ENCODE results near the gene CDK9. TPM values are rescaled to one million over a fixed set of nuclear protein-coding genes. Genes with fewer than 3 reads are reported as not detected.

The CDK9 gene
- total and polyA plus RNA-seq, 2 experiments from 2014 or later = 139 to 162 TPM

- Histone ChIP-seq H3K4me3 (no peak overlapping the region), H3K36me3 (no peaks in the 10 kb centered on the region), H3K4me1 (ENCODE audit: low read depth) (peaks cover 5% of the 10 kb centered on the region), H3K9me3 (ENCODE audit: low read depth) (no peaks in the 10 kb centered on the region), H3K27ac (no peak overlapping the region), H3K27me3 (no peaks in the 10 kb centered on the region)
- TF ChIP-seq, protein P1, sequence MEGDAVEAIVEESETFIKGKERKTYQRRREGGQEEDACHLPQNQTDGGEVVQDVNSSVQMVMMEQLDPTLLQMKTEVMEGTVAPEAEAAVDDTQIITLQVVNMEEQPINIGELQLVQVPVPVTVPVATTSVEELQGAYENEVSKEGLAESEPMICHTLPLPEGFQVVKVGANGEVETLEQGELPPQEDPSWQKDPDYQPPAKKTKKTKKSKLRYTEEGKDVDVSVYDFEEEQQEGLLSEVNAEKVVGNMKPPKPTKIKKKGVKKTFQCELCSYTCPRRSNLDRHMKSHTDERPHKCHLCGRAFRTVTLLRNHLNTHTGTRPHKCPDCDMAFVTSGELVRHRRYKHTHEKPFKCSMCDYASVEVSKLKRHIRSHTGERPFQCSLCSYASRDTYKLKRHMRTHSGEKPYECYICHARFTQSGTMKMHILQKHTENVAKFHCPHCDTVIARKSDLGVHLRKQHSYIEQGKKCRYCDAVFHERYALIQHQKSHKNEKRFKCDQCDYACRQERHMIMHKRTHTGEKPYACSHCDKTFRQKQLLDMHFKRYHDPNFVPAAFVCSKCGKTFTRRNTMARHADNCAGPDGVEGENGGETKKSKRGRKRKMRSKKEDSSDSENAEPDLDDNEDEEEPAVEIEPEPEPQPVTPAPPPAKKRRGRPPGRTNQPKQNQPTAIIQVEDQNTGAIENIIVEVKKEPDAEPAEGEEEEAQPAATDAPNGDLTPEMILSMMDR (IDR thresholded peaks at IDR 0.05; ENCODE audit: low read depth, low read length) = no peak
- no peak for DNase-seq (ENCODE audit: low read depth in 1 of 2, low spot score in 1 of 2)
Observed at GRCh38 chr9:127773272-127773671, 12.6 kb upstream of the CDK9 start.

DNA sequence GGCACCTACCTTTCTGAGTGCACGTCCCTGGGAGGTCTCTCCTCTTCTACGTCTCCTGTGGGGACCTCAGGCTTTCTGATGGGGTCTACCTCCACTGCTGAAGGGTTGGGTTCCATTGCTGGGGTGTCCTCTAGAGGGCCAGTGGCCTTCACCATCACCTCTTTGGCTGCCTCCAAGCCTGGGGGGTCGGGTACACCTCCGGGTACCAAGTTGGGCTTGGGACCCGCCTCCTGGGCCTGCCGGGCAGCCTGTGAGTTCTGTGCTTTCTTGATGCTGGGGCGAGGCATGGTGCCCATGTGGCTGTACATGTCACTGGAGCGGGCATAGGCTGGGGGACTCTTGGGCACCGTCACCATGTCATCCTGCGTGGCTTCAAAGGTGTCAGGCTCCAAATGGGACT lies 11.9 kb upstream of the CDK9 start:
- no peaks in the 10 kb centered on the region for H3K9me3 ChIP-seq (ENCODE audit: low read depth)
- H3K27ac ChIP-seq = no peak overlapping the region
- peaks cover 11% of the 10 kb centered on the region for H3K4me1 ChIP-seq (ENCODE audit: low read depth)
- H3K27me3 ChIP-seq = no peaks in the 10 kb centered on the region
- TF ChIP-seq, protein P1 (IDR thresholded peaks at IDR 0.05; ENCODE audit: low read depth, low read length) = no peak
- no peak overlapping the region for H3K4me3 ChIP-seq
- DNase-seq (ENCODE audit: low read depth in 1 of 2, low spot score in 1 of 2) = no peak
- H3K36me3 ChIP-seq = no peaks in the 10 kb centered on the region

- H3K27ac ChIP-seq = no peak overlapping the region
- H3K4me1 ChIP-seq (ENCODE audit: low read depth) = peaks cover 11% of the 10 kb centered on the region
- H3K36me3 ChIP-seq = no peaks in the 10 kb centered on the region
- H3K9me3 ChIP-seq (ENCODE audit: low read depth) = no peaks in the 10 kb centered on the region
- H3K27me3 ChIP-seq = no peaks in the 10 kb centered on the region
- TF ChIP-seq, protein P1 (IDR thresholded peaks at IDR 0.05; ENCODE audit: low read depth, low read length) = no peak
- no peak overlapping the region for H3K4me3 ChIP-seq
- DNase-seq (ENCODE audit: low read depth in 1 of 2, low spot score in 1 of 2) = peak in 1 of 2 donors; percentile 72
Observed at GRCh38 chr9:127776195-127776923, 9.5 kb upstream of the CDK9 start.

DNA sequence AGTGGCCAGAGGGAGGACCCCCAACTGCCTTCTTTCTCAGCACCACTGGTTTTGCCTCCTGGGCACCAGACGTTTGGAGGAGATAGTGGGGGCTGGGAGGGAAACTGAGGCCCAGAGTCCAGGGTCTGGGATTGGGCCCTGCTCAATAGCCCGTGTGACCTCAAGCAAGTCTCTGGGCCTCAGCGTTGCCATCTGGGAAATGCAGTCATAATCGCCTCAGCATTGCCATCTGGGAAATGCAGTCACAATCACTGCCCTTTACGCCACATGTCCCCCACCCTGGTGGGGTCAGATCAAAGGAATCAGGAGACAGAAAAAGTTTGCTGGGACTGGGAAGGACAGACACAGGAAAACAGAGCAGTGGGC lies 8.9 kb upstream of the CDK9 start:
- TF ChIP-seq, protein P1 (IDR thresholded peaks at IDR 0.05; ENCODE audit: low read depth, low read length) = no peak
- no peak overlapping the region for H3K4me3 ChIP-seq
- H3K4me1 ChIP-seq (ENCODE audit: low read depth) = peaks cover 11% of the 10 kb centered on the region
- H3K9me3 ChIP-seq (ENCODE audit: low read depth) = no peaks in the 10 kb centered on the region
- no peak overlapping the region for H3K27ac ChIP-seq
- no peaks in the 10 kb centered on the region for H3K27me3 ChIP-seq
- H3K36me3 ChIP-seq = no peaks in the 10 kb centered on the region
- DNase-seq (ENCODE audit: low read depth in 1 of 2, low spot score in 1 of 2) = no peak

GRCh38 chr9:127777368-127777980 lies 8.4 kb upstream of the CDK9 start:
- Histone ChIP-seq H3K27me3 (no peaks in the 10 kb centered on the region), H3K36me3 (no peaks in the 10 kb centered on the region), H3K4me3 (no peak overlapping the region), H3K9me3 (ENCODE audit: low read depth) (no peaks in the 10 kb centered on the region), H3K27ac (no peak overlapping the region), H3K4me1 (ENCODE audit: low read depth) (peaks cover 11% of the 10 kb centered on the region)
- TF ChIP-seq, protein P1 (IDR thresholded peaks at IDR 0.05; ENCODE audit: low read depth, low read length) = no peak
- no peak for DNase-seq (ENCODE audit: low read depth in 1 of 2, low spot score in 1 of 2)
